HUES64 (cell line): Measurements from ENCODE around the gene ZNF142.

ENCODE experiments used
- H3K27ac ChIP-seq: 2 replicates; pipeline ENCODE4 v1.7.0; 2013; ENCODE audit warnings: low read depth, low read length, inconsistent platforms
- H3K27me3 ChIP-seq: 2 replicates; pipeline ENCODE4 v1.6.1; 2013; ENCODE audit warnings: mild to moderate bottlenecking, low read length; ENCODE audit not compliant: insufficient read depth
- H3K36me3 ChIP-seq: 2 replicates; pipeline ENCODE4 v1.6.1; 2013; ENCODE audit warnings: mild to moderate bottlenecking, low read length; ENCODE audit not compliant: insufficient read depth
- H3K4me1 ChIP-seq: 2 replicates; pipeline ENCODE4 v1.6.1; 2013; ENCODE audit warnings: mild to moderate bottlenecking, low read length, moderate library complexity; ENCODE audit not compliant: insufficient read depth
- H3K4me3 ChIP-seq: 2 replicates; pipeline ENCODE4 v1.5.1; 2013; ENCODE audit warnings: mild to moderate bottlenecking, low read length, moderate library complexity
- H3K9ac ChIP-seq: 2 replicates; pipeline ENCODE4 v1.6.1; 2013; ENCODE audit warnings: mild to moderate bottlenecking, low read depth, low read length
- H3K9me3 ChIP-seq: 2 replicates; pipeline ENCODE4 v1.6.1; 2013; ENCODE audit warnings: low read depth, low read length; ENCODE audit not compliant: insufficient read depth
- WGBS: fragments of 150-250, 120-280 bp; methylation state at CpG from one replicate; pipeline ENCODE4 v1.1.7; 2013; ENCODE audit warnings: missing lambda C conversion rate; 5-methylcytosine and 5-hydroxymethylcytosine counted together

Gene ZNF142

GRCh38 chr2:218623366-218623705 lies 36.1 kb downstream of the ZNF142 start:
- Histone ChIP-seq H3K27ac (no peak overlapping the region), H3K4me3 (no peak overlapping the region), H3K9me3 (no peaks in the 10 kb centered on the region), H3K36me3 (no peaks in the 10 kb centered on the region), H3K27me3 (no peaks in the 10 kb centered on the region), H3K9ac (no peak overlapping the region), H3K4me1 (no peaks in the 10 kb centered on the region)
- WGBS = 86% methylated on average over 3 of the region's 3 CpGs

DNA sequence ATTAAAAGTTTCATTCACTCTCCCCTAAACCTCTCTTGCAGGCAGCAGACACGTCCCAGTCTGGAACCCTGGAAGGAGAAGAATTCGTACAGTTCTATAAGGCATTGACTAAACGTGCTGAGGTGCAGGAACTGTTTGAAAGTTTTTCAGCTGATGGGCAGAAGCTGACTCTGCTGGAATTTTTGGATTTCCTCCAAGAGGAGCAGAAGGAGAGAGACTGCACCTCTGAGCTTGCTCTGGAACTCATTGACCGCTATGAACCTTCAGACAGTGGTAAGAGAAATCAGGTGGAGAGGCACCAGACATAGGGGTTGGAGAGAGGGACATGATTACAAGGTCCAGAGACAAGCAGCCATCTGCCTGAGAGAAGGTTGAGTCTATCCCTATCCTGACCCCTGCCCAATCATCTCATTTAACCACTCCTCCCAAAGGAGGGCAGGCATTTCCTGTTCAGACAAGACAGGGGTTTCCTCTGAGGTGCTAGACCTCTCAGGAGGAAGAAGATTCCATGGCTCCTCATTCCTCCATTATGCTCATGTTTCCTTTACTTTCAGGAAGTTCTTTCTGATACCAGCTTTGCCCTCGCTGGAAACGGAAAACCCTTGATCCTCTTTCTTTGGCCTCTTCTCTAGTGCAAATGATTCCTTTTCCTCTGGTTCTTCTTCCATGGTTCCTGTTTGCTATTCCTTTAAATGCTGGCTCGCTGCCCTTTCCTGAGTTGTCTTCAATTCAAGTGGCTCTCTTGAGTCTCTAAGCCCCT lies 36.6 kb downstream of the ZNF142 start:
- Histone ChIP-seq H3K27ac (no peak overlapping the region), H3K9me3 (no peaks in the 10 kb centered on the region), H3K9ac (no peak overlapping the region)

GRCh38 chr2:218621007-218621406 lies 38.4 kb downstream of the ZNF142 start:
- Histone ChIP-seq H3K36me3 (no peaks in the 10 kb centered on the region), H3K9me3 (no peaks in the 10 kb centered on the region), H3K4me3 (no peak overlapping the region), H3K9ac (no peak overlapping the region), H3K4me1 (no peaks in the 10 kb centered on the region), H3K27ac (no peak overlapping the region), H3K27me3 (no peaks in the 10 kb centered on the region)
- WGBS = 76% methylated on average over 6 of the region's 7 CpGs

More for the DNA sequence above, 36.6 kb downstream of the ZNF142 start:
- no peak overlapping the region for H3K4me3 ChIP-seq
- no peaks in the 10 kb centered on the region for H3K4me1 ChIP-seq
- 91% methylated on average over 7 of the region's 7 CpGs for WGBS
- no peaks in the 10 kb centered on the region for H3K36me3 ChIP-seq
- no peaks in the 10 kb centered on the region for H3K27me3 ChIP-seq

DNA sequence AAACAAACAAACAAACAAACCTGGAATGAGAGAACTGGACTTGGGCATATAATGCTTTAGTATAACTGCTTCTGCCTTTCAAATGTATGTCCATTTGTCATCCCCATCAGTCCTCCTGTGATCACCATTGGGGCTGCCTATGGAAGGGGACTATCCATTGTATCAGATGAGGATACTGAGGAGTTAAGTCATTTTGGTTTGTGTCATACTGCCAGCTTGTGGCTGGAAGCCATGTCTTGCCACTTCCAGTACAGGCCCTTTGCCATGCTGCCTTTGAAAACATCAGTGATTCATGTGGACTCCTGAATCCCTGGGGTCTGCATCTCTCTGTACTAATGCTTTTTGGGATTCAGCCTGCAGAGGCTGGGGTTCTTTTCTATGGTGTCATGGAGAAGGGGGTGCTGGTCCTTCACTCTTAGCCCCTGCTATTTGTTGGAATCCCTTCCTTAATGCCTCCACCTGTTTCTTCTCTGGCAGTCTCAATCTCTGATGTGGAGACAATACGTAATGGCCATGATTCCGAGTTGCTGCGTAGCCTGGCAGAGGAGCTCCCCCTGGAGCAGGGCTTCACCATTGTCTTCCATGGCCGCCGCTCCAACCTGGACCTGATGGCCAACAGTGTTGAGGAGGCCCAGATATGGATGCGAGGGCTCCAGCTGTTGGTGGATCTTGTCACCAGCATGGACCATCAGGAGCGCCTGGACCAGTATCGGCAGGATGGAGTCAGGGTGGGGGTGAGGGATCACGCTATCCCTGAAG lies 41.1 kb downstream of the ZNF142 start:
- Histone ChIP-seq H3K4me3 (no peak overlapping the region), H3K9me3 (no peaks in the 10 kb centered on the region), H3K27ac (no peak overlapping the region), H3K4me1 (no peaks in the 10 kb centered on the region), H3K36me3 (no peaks in the 10 kb centered on the region), H3K9ac (no peak overlapping the region), H3K27me3 (no peaks in the 10 kb centered on the region)
- 88% methylated on average over 9 of the region's 9 CpGs for WGBS

GRCh38 chr2:218615868-218616315 lies 43.5 kb downstream of the ZNF142 start:
- Histone ChIP-seq H3K4me1 (no peaks in the 10 kb centered on the region), H3K27ac (no peak overlapping the region), H3K4me3 (no peak overlapping the region), H3K27me3 (no peaks in the 10 kb centered on the region), H3K9ac (no peak overlapping the region), H3K36me3 (no peaks in the 10 kb centered on the region), H3K9me3 (no peaks in the 10 kb centered on the region)
- WGBS = 88% methylated on average over 6 of the region's 6 CpGs

DNA sequence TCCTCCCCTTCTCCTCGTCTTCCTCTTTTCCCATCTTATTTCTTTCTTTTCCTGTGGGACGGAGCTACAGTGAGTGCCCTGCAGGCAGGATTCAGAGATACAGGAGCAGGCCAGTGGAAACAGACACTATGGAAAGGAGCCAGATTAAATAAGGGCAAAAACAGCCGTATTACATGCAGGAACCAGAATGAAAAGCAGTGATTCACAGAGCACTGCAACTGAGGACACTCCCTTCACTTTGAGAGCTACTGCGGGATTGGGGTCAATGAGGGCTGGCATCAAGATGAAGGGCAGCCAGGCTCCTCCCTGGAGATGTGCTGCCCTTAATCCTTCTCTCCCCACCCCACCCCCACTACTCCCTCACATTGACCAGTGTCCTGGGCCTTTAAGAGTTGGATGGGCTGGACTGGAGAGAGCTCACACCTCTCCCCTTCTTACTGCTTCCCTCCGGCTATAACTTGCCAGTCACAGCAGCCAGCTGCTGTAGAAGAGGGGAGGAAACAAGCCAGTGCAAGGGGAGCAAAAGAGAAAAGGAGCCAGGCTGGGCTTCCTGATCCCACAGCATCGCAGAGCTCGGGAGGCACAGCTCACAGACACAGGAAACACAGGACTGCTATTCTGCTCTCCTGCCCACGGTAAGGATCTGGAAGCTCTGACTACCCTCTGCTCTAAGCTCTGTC lies 51.8 kb downstream of the ZNF142 start, which contains the start of gene PLCD4:
Gene PLCD4 (plus strand): TSS at position 464 of the 680 bp plus-strand sequence. CDS start 7,841 bp downstream, outside the sequence.
- Histone ChIP-seq H3K4me1 (peaks cover 15% of the 10 kb centered on the region), H3K27ac (no peak within 1 kb of the TSS), H3K36me3 (no peaks in the 10 kb centered on the region), H3K9ac (no peak within 1 kb of the TSS), H3K27me3 (no peaks in the 10 kb centered on the region), H3K9me3 (no peaks in the 10 kb centered on the region), H3K4me3 (peak within 1 kb of the TSS; percentile 18; the same call in 1 of the 2 replicates)
- WGBS = 55% methylated on average over 8 of the region's 8 CpGs

- H3K4me3 ChIP-seq = no peak overlapping the region
- no peaks in the 10 kb centered on the region for H3K36me3 ChIP-seq
- H3K27me3 ChIP-seq = no peaks in the 10 kb centered on the region
- H3K27ac ChIP-seq = no peak overlapping the region
- H3K9me3 ChIP-seq = no peaks in the 10 kb centered on the region
- H3K4me1 ChIP-seq = peaks cover 15% of the 10 kb centered on the region
- 94% methylated on average over 2 of the region's 2 CpGs for WGBS
- H3K9ac ChIP-seq = no peak overlapping the region
These were observed 54.0 kb downstream of the ZNF142 start for GRCh38 chr2:218605432-218605831.
